Cardiac fibroblast (primary cell): ENCODE data around the gene GPC2.

Experiments used
- DNase-seq, 2 donors: peaks; one replicate each; pipeline versions ENCODE4 v3.0.0 to v3.0.0-alpha.2; 2010; ENCODE audit warnings: low read depth in 2 of 2
- H3K4me3 ChIP-seq, 2 donors: replicated peaks in 1 of 2; 1 replicate in 1 of 2; 2 replicates in 1 of 2; pipeline ENCODE4 v1.5.1; 2011; ENCODE audit warnings: low read depth in 2 of 2, low read length in 2 of 2, mild to moderate bottlenecking in 2 of 2, moderate library complexity in 1 of 2
- TF ChIP-seq, protein P1 (sequence below): IDR thresholded peaks from one replicate; pipeline ENCODE4 v1.5.1; 2011; ENCODE audit warnings: low read depth, mild to moderate bottlenecking, low read length, inconsistent platforms

Gene GPC2

GRCh38 chr7:100122067-100122466 is 55.1 kb downstream of the GPC2 start:
- no peak for DNase-seq
- no peak overlapping the region for H3K4me3 ChIP-seq
- TF ChIP-seq, protein P1, sequence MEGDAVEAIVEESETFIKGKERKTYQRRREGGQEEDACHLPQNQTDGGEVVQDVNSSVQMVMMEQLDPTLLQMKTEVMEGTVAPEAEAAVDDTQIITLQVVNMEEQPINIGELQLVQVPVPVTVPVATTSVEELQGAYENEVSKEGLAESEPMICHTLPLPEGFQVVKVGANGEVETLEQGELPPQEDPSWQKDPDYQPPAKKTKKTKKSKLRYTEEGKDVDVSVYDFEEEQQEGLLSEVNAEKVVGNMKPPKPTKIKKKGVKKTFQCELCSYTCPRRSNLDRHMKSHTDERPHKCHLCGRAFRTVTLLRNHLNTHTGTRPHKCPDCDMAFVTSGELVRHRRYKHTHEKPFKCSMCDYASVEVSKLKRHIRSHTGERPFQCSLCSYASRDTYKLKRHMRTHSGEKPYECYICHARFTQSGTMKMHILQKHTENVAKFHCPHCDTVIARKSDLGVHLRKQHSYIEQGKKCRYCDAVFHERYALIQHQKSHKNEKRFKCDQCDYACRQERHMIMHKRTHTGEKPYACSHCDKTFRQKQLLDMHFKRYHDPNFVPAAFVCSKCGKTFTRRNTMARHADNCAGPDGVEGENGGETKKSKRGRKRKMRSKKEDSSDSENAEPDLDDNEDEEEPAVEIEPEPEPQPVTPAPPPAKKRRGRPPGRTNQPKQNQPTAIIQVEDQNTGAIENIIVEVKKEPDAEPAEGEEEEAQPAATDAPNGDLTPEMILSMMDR = no peak

DNA sequence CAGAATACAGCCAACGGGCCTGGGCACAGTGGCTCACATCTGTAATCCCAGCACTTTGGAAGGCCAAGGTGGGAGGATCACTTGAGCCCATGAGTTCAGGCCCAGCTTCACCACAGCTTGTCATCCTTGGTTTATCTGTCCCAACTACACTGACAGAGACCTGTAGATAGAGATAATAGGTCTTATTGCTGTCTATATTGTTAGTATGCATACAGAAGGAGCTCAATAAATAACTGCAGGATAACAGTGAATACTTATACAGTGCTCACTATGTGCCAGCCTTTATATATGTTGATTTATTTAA is 56.5 kb downstream of the GPC2 start:
- H3K4me3 ChIP-seq = peak overlapping the region; percentile 85
- DNase-seq = no peak
- TF ChIP-seq, protein P1 = no peak

GRCh38 chr7:100119970-100120732 is 57.0 kb downstream of the GPC2 start:
- H3K4me3 ChIP-seq = peak overlapping the region; percentile 85
- TF ChIP-seq, protein P1 = no peak
- peak; percentile 67 to 73 for DNase-seq
